Stomach (tissue), 4 donors: ENCODE data around the gene MCRIP2.

Experiments used
- CTCF ChIP-seq, 7 experiments: fragments of 450-650 bp in 4 of 7; fragments of 200-600 bp in 3 of 7; sonication (generic) in 3 of 7; IDR thresholded peaks; one replicate each; pipeline ENCODE4 v1.5.1; 2016 to 2019; ENCODE audit warnings: antibody characterized with exemption in 7 of 7, control low read depth in 2 of 7, mild to moderate bottlenecking in 1 of 7
- POLR2A ChIP-seq, 4 donors: fragments of 450-650 bp; IDR thresholded peaks; one replicate each; pipeline ENCODE4 v1.6.1; 2016; ENCODE audit warnings: antibody characterized with exemption in 4 of 4, control low read depth in 2 of 4, mild to moderate bottlenecking in 1 of 4, moderate library complexity in 1 of 4

- TF ChIP-seq POLR2A (IDR thresholded peaks at IDR 0.05) (no peak), CTCF (IDR thresholded peaks at IDR 0.05) (no peak)
These were observed 28.0 kb downstream of the MCRIP2 start for GRCh38 chr16:669666-670065.
